Measurements from ENCODE around the gene TMEM198. TPM values are rescaled to one million over a fixed set of nuclear protein-coding genes. Genes with fewer than 3 reads are reported as not detected.

Gene TMEM198
- total and polyA plus RNA-seq, 2 of the 4 experiments (the other 2 are of a cell fraction) = 0.18 to 2.2 TPM

GRCh38 chr2:219559156-219559915 is 15.5 kb downstream of the TMEM198 start:
- no peak overlapping the region for H4K91ac ChIP-seq (ENCODE audit: insufficient read depth, low read depth, low read length)
- no peak overlapping the region for H3K4me2 ChIP-seq (ENCODE audit: low read depth, low read length)
- no peak overlapping the region for H3K9ac ChIP-seq (ENCODE audit: low read depth, low read length)
- no peak for ATAC-seq (ENCODE audit: low read depth)
- in situ Hi-C loops (cut with MboI; ENCODE audit: low sequenced_read_pairs) (no loop called here), dilution Hi-C loops (cut with HindIII; ENCODE audit: low sequenced_read_pairs, unreplicated experiment) (no loop called here), intact Hi-C loops (cut with micrococcal nuclease) (no loop called here)
- H3K27me3 ChIP-seq (ENCODE audit: control insufficient read depth, insufficient read depth, low read length) = no peaks in the 10 kb centered on the region
- no TSS peak for BruUV-seq (replicated peaks)
- H3K4ac ChIP-seq (ENCODE audit: low read depth, low read length) = no peak overlapping the region
- H2BK20ac ChIP-seq (ENCODE audit: low read depth, low read length) = no peak overlapping the region
- no peak overlapping the region for H2BK120ac ChIP-seq (ENCODE audit: low read depth, low read length)
- no peak for DNase-seq
- H4K5ac ChIP-seq (ENCODE audit: low read depth, low read length) = no peak overlapping the region
- no peak overlapping the region for H4K8ac ChIP-seq (ENCODE audit: low read depth in 2 of 2, low read length in 2 of 2)
- H3K56ac ChIP-seq (ENCODE audit: extremely low read depth, insufficient read depth, low read length) = no peak overlapping the region
- peaks cover 7% of the 10 kb centered on the region for H3K36me3 ChIP-seq (ENCODE audit: control insufficient read depth, insufficient read depth, low read length)
- ChIA-PET CTCF (interaction anchor here (0.6 to 2.0 kb wide), 9 partner anchors 8 to 1354 kb away, joined by 3 to 10 read pairs (median 3); partner anchors contain the start of genes CHPF, STK11IP and TMEM198), POLR2A (ENCODE audit: unreplicated experiment) (no interaction called here)
- H3K14ac ChIP-seq (replicated peaks; ENCODE audit: low read depth, low read length) = no peak overlapping the region
- H3K4me3 ChIP-seq (ENCODE audit: insufficient read depth, low read depth, low read length) = no peak overlapping the region
- no peaks in the 10 kb centered on the region for H3K9me3 ChIP-seq (ENCODE audit: control insufficient read depth, insufficient read depth, low read length)
- H2AFZ ChIP-seq (replicated peaks; ENCODE audit: low read length, poor library complexity) = no peak overlapping the region
- H3K23ac ChIP-seq (ENCODE audit: low read depth, low read length) = no peak overlapping the region
- no peak overlapping the region for H2BK5ac ChIP-seq (ENCODE audit: low read depth, low read length, poor library complexity, severe bottlenecking)
- H2BK15ac ChIP-seq (ENCODE audit: low read depth, low read length) = no peak overlapping the region
- peaks cover 2% of the 10 kb centered on the region; the same call in 1 of the 2 replicates for H3K4me1 ChIP-seq (ENCODE audit: control insufficient read depth, insufficient read depth, low read length)
- H3K9me1 ChIP-seq (ENCODE audit: insufficient read depth, low read length) = no peaks in the 10 kb centered on the region
- peak overlapping the region; percentile 45 for H2AK9ac ChIP-seq (replicated peaks; ENCODE audit: low read depth, low read length, poor library complexity)
- peaks cover 3% of the 10 kb centered on the region; the same call in 1 of the 2 replicates for H4K20me1 ChIP-seq (ENCODE audit: insufficient read depth, low read length)
- H3K79me1 ChIP-seq (ENCODE audit: low read depth in 1 of 2, low read length in 2 of 2) = no peaks in the 10 kb centered on the region
- no peak overlapping the region for H3K18ac ChIP-seq (ENCODE audit: low read depth, low read length)
- WGBS, 2 experiments (ENCODE audit: extremely low coverage in 2 of 2, insufficient read length in 1 of 2) = 93% methylated on average over 13 of the region's 20 CpGs; no CpG with 5 or more reads in 1 of the 2 experiments
- H2AK5ac ChIP-seq (ENCODE audit: low read depth, low read length) = no peak overlapping the region
- no peak overlapping the region for H3K27ac ChIP-seq (ENCODE audit: insufficient read depth, low read length)
- TF ChIP-seq NFE2L2 (IDR thresholded peaks at IDR 0.05; ENCODE audit: low read depth, low read length) (no peak), MXI1 (IDR thresholded peaks at IDR 0.05; ENCODE audit: borderline replicate concordance, low read depth, low read length) (no peak), USF2 (IDR thresholded peaks at IDR 0.05; ENCODE audit: low read depth, low read length) (no peak), CHD1 (IDR thresholded peaks at IDR 0.05; ENCODE audit: low read depth, low read length) (no peak), RCOR1 (IDR thresholded peaks at IDR 0.05; ENCODE audit: insufficient replicate concordance, low read length) (no peak), RAD21 (IDR thresholded peaks at IDR 0.05; ENCODE audit: low read length) (no peak), RFX5 (IDR thresholded peaks at IDR 0.05; ENCODE audit: low read depth, low read length) (no peak), CTCF (conservative IDR thresholded peaks at IDR 0.05; ENCODE audit: low read depth, low read length) (no peak), MAZ (IDR thresholded peaks at IDR 0.05; ENCODE audit: borderline replicate concordance, low read depth, low read length) (no peak), FOS (IDR thresholded peaks at IDR 0.05; ENCODE audit: low read depth, low read length) (no peak), SMC3 (IDR thresholded peaks at IDR 0.05; ENCODE audit: low read depth, low read length) (no peak), ELK1 (IDR thresholded peaks at IDR 0.05; ENCODE audit: borderline replicate concordance, low read depth, low read length) (no peak), POLR2A (IDR thresholded peaks at IDR 0.05; ENCODE audit: low read depth, low read length) (no peak), BHLHE40 (IDR thresholded peaks at IDR 0.05; ENCODE audit: low read depth, low read length) (no peak), MAFK (IDR thresholded peaks at IDR 0.05; ENCODE audit: low read depth, low read length) (no peak)

All from IMR-90 (cell line).